ENCODE measurements around the gene UNC5B.

UNC5B gene

GRCh38 chr10:71233482-71233892 lies 21.1 kb downstream of the UNC5B start:
- no peak for DNase-seq
- Histone ChIP-seq H3K4me3 (ENCODE audit: low read depth, low read length) (no peak overlapping the region), H3K79me2 (ENCODE audit: control insufficient read depth, insufficient read depth, low read length, poor library complexity) (peaks cover 22% of the 10 kb centered on the region), H4K12ac (ENCODE audit: low read depth, low read length) (no peak overlapping the region), H2BK120ac (ENCODE audit: insufficient read depth, low read length, poor library complexity) (peak overlapping the region; percentile 62), H3K79me1 (ENCODE audit: low read length) (peaks cover 43% of the 10 kb centered on the region), H2BK5ac (ENCODE audit: low read depth, low read length, poor library complexity) (peak overlapping the region; percentile 79), H3K14ac (ENCODE audit: low read length) (peak overlapping the region; percentile 55), H3K9me3 (ENCODE audit: insufficient read depth, low read depth, low read length) (no peaks in the 10 kb centered on the region), H2AK5ac (ENCODE audit: low read length) (peak overlapping the region; percentile 31), H3K18ac (ENCODE audit: low read length) (peak overlapping the region; percentile 57), H3K9ac (ENCODE audit: low read length) (no peak overlapping the region), H2AFZ (ENCODE audit: insufficient read depth, low read length, poor library complexity) (no peak overlapping the region), H3K27ac (ENCODE audit: low read depth, low read length) (peak overlapping the region; percentile 95), H4K91ac (ENCODE audit: low read depth, low read length) (peak overlapping the region; percentile 94), H3K36me3 (ENCODE audit: control insufficient read depth in 1 of 2, insufficient read depth in 2 of 2, low read length in 2 of 2) (peaks cover 0 to 7% of the 10 kb centered on the region in 2 experiments), H3K4me1 (ENCODE audit: control insufficient read depth in 1 of 2, insufficient read depth in 2 of 2, low read length in 2 of 2) (peaks cover 81% of the 10 kb centered on the region in 2 experiments), H3K4ac (ENCODE audit: low read depth, low read length) (peak overlapping the region; percentile 19), H3K27me3 (ENCODE audit: insufficient read depth, low read length) (no peaks in the 10 kb centered on the region), H3K4me2 (ENCODE audit: low read length) (no peak overlapping the region), H2BK12ac (ENCODE audit: low read length) (peak overlapping the region; percentile 61), H3K23ac (ENCODE audit: low read length) (no peak overlapping the region), H4K8ac (ENCODE audit: low read depth, low read length) (no peak overlapping the region)
- no CpG with 5 or more reads among the region's 3 CpGs for WGBS (ENCODE audit: extremely low coverage, insufficient coverage, insufficient read length)

GRCh38 chr10:71234004-71234894 lies 21.9 kb downstream of the UNC5B start:
- H3K4me3 ChIP-seq (ENCODE audit: low read depth, low read length) = no peak overlapping the region
- DNase-seq = no peak
- H2AK5ac ChIP-seq (ENCODE audit: low read length) = peak overlapping the region; percentile 48
- H2BK12ac ChIP-seq (ENCODE audit: low read length) = peak overlapping the region; percentile 90
- no peaks in the 10 kb centered on the region for H3K9me3 ChIP-seq (ENCODE audit: insufficient read depth, low read depth, low read length)
- peak overlapping the region; percentile 50 for H3K4ac ChIP-seq (ENCODE audit: low read depth, low read length)
- H3K79me1 ChIP-seq (ENCODE audit: low read length) = peaks cover 46% of the 10 kb centered on the region
- no peak overlapping the region for H2AFZ ChIP-seq (ENCODE audit: insufficient read depth, low read length, poor library complexity)
- H3K18ac ChIP-seq (ENCODE audit: low read length) = peak overlapping the region; percentile 85
- H2BK120ac ChIP-seq (ENCODE audit: insufficient read depth, low read length, poor library complexity) = peak overlapping the region; percentile 95
- peak overlapping the region; percentile 37 for H3K4me2 ChIP-seq (ENCODE audit: low read length)
- H3K36me3 ChIP-seq (ENCODE audit: control insufficient read depth in 1 of 2, insufficient read depth in 2 of 2, low read length in 2 of 2) = peaks cover 0 to 7% of the 10 kb centered on the region in 2 experiments
- no peak overlapping the region for H3K23ac ChIP-seq (ENCODE audit: low read length)
- H2BK5ac ChIP-seq (ENCODE audit: low read depth, low read length, poor library complexity) = peak overlapping the region; percentile 79
- H3K14ac ChIP-seq (ENCODE audit: low read length) = peak overlapping the region; percentile 82
- no peaks in the 10 kb centered on the region for H3K27me3 ChIP-seq (ENCODE audit: insufficient read depth, low read length)
- peaks cover 77 to 78% of the 10 kb centered on the region in 2 experiments for H3K4me1 ChIP-seq (ENCODE audit: control insufficient read depth in 1 of 2, insufficient read depth in 2 of 2, low read length in 2 of 2)
- H4K8ac ChIP-seq (ENCODE audit: low read depth, low read length) = peak overlapping the region; percentile 83
- H3K9ac ChIP-seq (ENCODE audit: low read length) = no peak overlapping the region
- no peak overlapping the region for H4K12ac ChIP-seq (ENCODE audit: low read depth, low read length)
- H3K27ac ChIP-seq (ENCODE audit: low read depth, low read length) = peak overlapping the region; percentile 95
- H4K91ac ChIP-seq (ENCODE audit: low read depth, low read length) = peak overlapping the region; percentile 94
- WGBS (ENCODE audit: extremely low coverage, insufficient coverage, insufficient read length) = no CpG with 5 or more reads among the region's 10 CpGs
- peaks cover 21% of the 10 kb centered on the region for H3K79me2 ChIP-seq (ENCODE audit: control insufficient read depth, insufficient read depth, low read length, poor library complexity)

GRCh38 chr10:71234970-71235685 lies 22.8 kb downstream of the UNC5B start:
- peak overlapping the region; percentile 23 for H3K4me2 ChIP-seq (ENCODE audit: low read length)
- DNase-seq = no peak
- no peak overlapping the region for H3K9ac ChIP-seq (ENCODE audit: low read length)
- H3K4ac ChIP-seq (ENCODE audit: low read depth, low read length) = peak overlapping the region; percentile 97
- H2BK12ac ChIP-seq (ENCODE audit: low read length) = peak overlapping the region; percentile 99
- peak overlapping the region; percentile 98 for H3K14ac ChIP-seq (ENCODE audit: low read length)
- peaks cover 19% of the 10 kb centered on the region for H3K79me2 ChIP-seq (ENCODE audit: control insufficient read depth, insufficient read depth, low read length, poor library complexity)
- peaks cover 54% of the 10 kb centered on the region for H3K79me1 ChIP-seq (ENCODE audit: low read length)
- H2AFZ ChIP-seq (ENCODE audit: insufficient read depth, low read length, poor library complexity) = peak overlapping the region; percentile 41
- no peak overlapping the region for H3K4me3 ChIP-seq (ENCODE audit: low read depth, low read length)
- H2BK120ac ChIP-seq (ENCODE audit: insufficient read depth, low read length, poor library complexity) = peak overlapping the region; percentile 99
- peak overlapping the region; percentile 99 for H4K91ac ChIP-seq (ENCODE audit: low read depth, low read length)
- peaks cover 75% of the 10 kb centered on the region in 2 experiments for H3K4me1 ChIP-seq (ENCODE audit: control insufficient read depth in 1 of 2, insufficient read depth in 2 of 2, low read length in 2 of 2)
- peak overlapping the region; percentile 94 for H2AK5ac ChIP-seq (ENCODE audit: low read length)
- peak overlapping the region; percentile 89 for H3K18ac ChIP-seq (ENCODE audit: low read length)
- H3K9me3 ChIP-seq (ENCODE audit: insufficient read depth, low read depth, low read length) = no peaks in the 10 kb centered on the region
- peak overlapping the region; percentile 92 for H4K8ac ChIP-seq (ENCODE audit: low read depth, low read length)
- H4K12ac ChIP-seq (ENCODE audit: low read depth, low read length) = peak overlapping the region; percentile 57
- H3K36me3 ChIP-seq (ENCODE audit: control insufficient read depth in 1 of 2, insufficient read depth in 2 of 2, low read length in 2 of 2) = peaks cover under 1 to 5% of the 10 kb centered on the region in 2 experiments
- H3K27ac ChIP-seq (ENCODE audit: low read depth, low read length) = peak overlapping the region; percentile 99
- peak overlapping the region; percentile 99 for H2BK5ac ChIP-seq (ENCODE audit: low read depth, low read length, poor library complexity)
- H3K23ac ChIP-seq (ENCODE audit: low read length) = no peak overlapping the region
- H3K27me3 ChIP-seq (ENCODE audit: insufficient read depth, low read length) = no peaks in the 10 kb centered on the region
- no CpG with 5 or more reads among the region's 16 CpGs for WGBS (ENCODE audit: extremely low coverage, insufficient coverage, insufficient read length)

- Histone ChIP-seq H2BK12ac (ENCODE audit: low read length) (peak overlapping the region; percentile 99), H3K4me1 (ENCODE audit: control insufficient read depth in 1 of 2, insufficient read depth in 2 of 2, low read length in 2 of 2) (peaks cover 75 to 76% of the 10 kb centered on the region in 2 experiments), H3K18ac (ENCODE audit: low read length) (peak overlapping the region; percentile 89), H3K36me3 (ENCODE audit: control insufficient read depth in 1 of 2, insufficient read depth in 2 of 2, low read length in 2 of 2) (peaks cover 3 to 5% of the 10 kb centered on the region in 2 experiments), H3K4me3 (ENCODE audit: low read depth, low read length) (no peak overlapping the region), H3K14ac (ENCODE audit: low read length) (peak overlapping the region; percentile 98), H3K9ac (ENCODE audit: low read length) (no peak overlapping the region), H3K27ac (ENCODE audit: low read depth, low read length) (peak overlapping the region; percentile 99), H3K27me3 (ENCODE audit: insufficient read depth, low read length) (no peaks in the 10 kb centered on the region), H4K8ac (ENCODE audit: low read depth, low read length) (peak overlapping the region; percentile 92), H4K91ac (ENCODE audit: low read depth, low read length) (peak overlapping the region; percentile 99), H3K79me2 (ENCODE audit: control insufficient read depth, insufficient read depth, low read length, poor library complexity) (peaks cover 21% of the 10 kb centered on the region), H2AK5ac (ENCODE audit: low read length) (peak overlapping the region; percentile 94), H3K79me1 (ENCODE audit: low read length) (peaks cover 58% of the 10 kb centered on the region), H2BK120ac (ENCODE audit: insufficient read depth, low read length, poor library complexity) (peak overlapping the region; percentile 99), H4K12ac (ENCODE audit: low read depth, low read length) (peak overlapping the region; percentile 57), H3K4ac (ENCODE audit: low read depth, low read length) (peak overlapping the region; percentile 97), H3K9me3 (ENCODE audit: insufficient read depth, low read depth, low read length) (no peaks in the 10 kb centered on the region), H2BK5ac (ENCODE audit: low read depth, low read length, poor library complexity) (peak overlapping the region; percentile 99), H2AFZ (ENCODE audit: insufficient read depth, low read length, poor library complexity) (peak overlapping the region; percentile 41), H3K4me2 (ENCODE audit: low read length) (peak overlapping the region; percentile 23), H3K23ac (ENCODE audit: low read length) (no peak overlapping the region)
- DNase-seq = no peak
- WGBS (ENCODE audit: extremely low coverage, insufficient coverage, insufficient read length) = no CpG with 5 or more reads among the region's 7 CpGs
Measured at GRCh38 chr10:71235808-71236207, 23.4 kb downstream of the UNC5B start.
